Activated T-helper 17 cell treated with anti-CD3 and anti-CD28 coated beads, Interleukin-2, amount 50 U/mL, for 72 hours (primary cell): ENCODE measurements around the gene SIGLEC12. TPM values are rescaled to one million over a fixed set of nuclear protein-coding genes. Genes with fewer than 3 reads are reported as not detected.
A peak's percentile ranks its signal among the peaks of the same experiment; 100 is the strongest.

Experiments used
- ATAC-seq: fragments of 150-1000 bp; cut with Tn5 transposase; replicated peaks from 2 replicates; pipeline ENCODE4 v1.10.0; 2021; ENCODE audit warnings: mild to moderate bottlenecking, moderate library complexity
- H3K27ac Mint-ChIP-seq: one replicate; pipeline ENCODE4 v1.8.0; 2022; ENCODE audit warnings: mixed read lengths
- H3K27me3 Mint-ChIP-seq: one replicate; pipeline ENCODE4 v1.8.0; 2022; ENCODE audit warnings: mixed read lengths
- H3K36me3 Mint-ChIP-seq: one replicate; pipeline ENCODE4 v1.8.0; 2022; ENCODE audit warnings: low read depth, mild to moderate bottlenecking, mixed read lengths
- H3K4me1 Mint-ChIP-seq: one replicate; pipeline ENCODE4 v1.8.0; 2022; ENCODE audit warnings: mixed read lengths
- H3K4me3 Mint-ChIP-seq: one replicate; pipeline ENCODE4 v1.8.0; 2022; ENCODE audit warnings: mild to moderate bottlenecking, mixed read lengths
- H3K9me3 Mint-ChIP-seq: one replicate; pipeline ENCODE4 v1.8.0; 2022; ENCODE audit warnings: mixed read lengths
- total RNA-seq, 2 donors: library from RNA; stranded (reverse); gene quantifications; one replicate each; pipeline ENCODE4 v1.2.3, GENCODE V29; 2022

The SIGLEC12 gene
- total RNA-seq, 2 donors from 2014 or later: 0.22 to 0.34 TPM

GRCh38 chr19:51441410-51442390, 59.9 kb downstream of the SIGLEC12 start:
- Mint-ChIP-seq H3K36me3 (peaks cover 12% of the 10 kb centered on the region), H3K4me1 (peaks cover 42% of the 10 kb centered on the region), H3K4me3 (peak overlapping the region; percentile 89), H3K9me3 (peaks cover 2% of the 10 kb centered on the region), H3K27ac (peak overlapping the region; percentile 98), H3K27me3 (peaks cover under 1% of the 10 kb centered on the region)
- peak; percentile 85 for ATAC-seq

Other genes with a start within 250 kb of the SIGLEC12 start
- gene IGLON5, start 190.2 kb downstream of the SIGLEC12 start, total RNA-seq: under 1 TPM; 0.09 to 0.32 TPM
- 1 to 10 TPM; 1.2 to 5.2 TPM for gene VSIG10L, start 159.7 kb downstream of the SIGLEC12 start, total RNA-seq
- 100 to 1,000 TPM in 1 of 2 donors, 10 to 100 TPM in 1; 67.0 to 101 TPM for gene ETFB, start 135.4 kb downstream of the SIGLEC12 start, total RNA-seq
- 1 to 10 TPM in 1 of 2 donors, under 1 TPM in 1; 0.37 to 1.5 TPM for gene CLDND2, start 132.8 kb downstream of the SIGLEC12 start, total RNA-seq
- 10 to 100 TPM; 15.2 to 19.8 TPM for gene NKG7, start 129.1 kb downstream of the SIGLEC12 start, total RNA-seq
- gene LIM2, start 113.8 kb downstream of the SIGLEC12 start, total RNA-seq: under 1 TPM in 1 of 2 donors, not detected in 1; 0.40 TPM
- gene C19orf84, start 111.2 kb downstream of the SIGLEC12 start, total RNA-seq: not detected
- under 1 TPM; 0.19 to 0.26 TPM for gene SIGLEC10, start 84.2 kb downstream of the SIGLEC12 start, total RNA-seq
- gene SIGLEC8, start 43.3 kb downstream of the SIGLEC12 start, total RNA-seq: not detected
- gene CEACAM18, start 23.3 kb downstream of the SIGLEC12 start, total RNA-seq: not detected
- gene SIGLEC6, start 29.9 kb upstream of the SIGLEC12 start, total RNA-seq: not detected
- 10 to 100 TPM in 1 of 2 donors, 1 to 10 TPM in 1; 8.0 to 16.9 TPM for gene ZNF175, start 69.5 kb upstream of the SIGLEC12 start, total RNA-seq
- not detected for gene SIGLEC5, start 128.6 kb upstream of the SIGLEC12 start, total RNA-seq
- not detected for gene SIGLEC14, start 145.0 kb upstream of the SIGLEC12 start, total RNA-seq
- gene SPACA6, start 191.5 kb upstream of the SIGLEC12 start, total RNA-seq: 10 to 100 TPM in 1 of 2 donors, 1 to 10 TPM in 1; 3.2 to 18.3 TPM
- not detected for gene HAS1, start 222.2 kb upstream of the SIGLEC12 start, total RNA-seq